ENCODE measurements around the gene HAUS2. TPM values are rescaled to one million over a fixed set of nuclear protein-coding genes. Genes with fewer than 3 reads are reported as not detected.

HAUS2 gene
- total and polyA plus RNA-seq, 10 of the 15 experiments (the other 5 are each of a cell fraction or from before 2014, with no cell fraction given) = 28.7 to 59.3 (median 40.6) TPM

DNA sequence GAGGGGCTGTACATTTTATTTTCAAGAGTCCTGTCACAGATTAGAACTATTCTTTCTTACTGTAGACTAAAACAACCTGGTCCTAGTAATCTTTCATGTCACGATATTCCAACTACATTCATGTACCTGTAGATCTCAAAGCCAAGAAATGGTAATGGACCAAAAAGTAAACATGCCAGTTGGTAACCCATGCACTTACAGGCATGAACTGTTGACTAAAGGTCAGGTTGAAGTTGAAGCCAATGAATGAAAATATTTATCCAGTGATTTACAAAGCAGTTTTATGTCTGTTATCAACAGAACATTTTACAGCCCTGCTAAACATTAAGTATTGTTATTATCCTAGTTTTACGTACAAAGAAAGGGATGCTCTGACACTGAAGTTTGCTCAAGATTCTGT lies 25.3 kb upstream of the HAUS2 start (continued):
- no peak for TF ChIP-seq CUX1 (IDR thresholded peaks at IDR 0.05; ENCODE audit: insufficient replicate concordance, low read depth, low read length)
- TF ChIP-seq GATAD2B (conservative IDR thresholded peaks at IDR 0.05; ENCODE audit: low read depth) = no peak
- TF ChIP-seq ZSCAN29 (IDR thresholded peaks at IDR 0.05) = no peak
- TF ChIP-seq NR2C1 (IDR thresholded peaks at IDR 0.05) = no peak
- no peak for TF ChIP-seq ATF3 (IDR thresholded peaks at IDR 0.05; ENCODE audit: borderline replicate concordance, extremely low read depth, low read depth, low read length)
- TF ChIP-seq CBX3 (IDR thresholded peaks at IDR 0.05; ENCODE audit: borderline replicate concordance, low read depth) = no peak
- no peak for TF ChIP-seq SMAD5 (IDR thresholded peaks at IDR 0.05; ENCODE audit: low read depth)
- TF ChIP-seq, protein P1, sequence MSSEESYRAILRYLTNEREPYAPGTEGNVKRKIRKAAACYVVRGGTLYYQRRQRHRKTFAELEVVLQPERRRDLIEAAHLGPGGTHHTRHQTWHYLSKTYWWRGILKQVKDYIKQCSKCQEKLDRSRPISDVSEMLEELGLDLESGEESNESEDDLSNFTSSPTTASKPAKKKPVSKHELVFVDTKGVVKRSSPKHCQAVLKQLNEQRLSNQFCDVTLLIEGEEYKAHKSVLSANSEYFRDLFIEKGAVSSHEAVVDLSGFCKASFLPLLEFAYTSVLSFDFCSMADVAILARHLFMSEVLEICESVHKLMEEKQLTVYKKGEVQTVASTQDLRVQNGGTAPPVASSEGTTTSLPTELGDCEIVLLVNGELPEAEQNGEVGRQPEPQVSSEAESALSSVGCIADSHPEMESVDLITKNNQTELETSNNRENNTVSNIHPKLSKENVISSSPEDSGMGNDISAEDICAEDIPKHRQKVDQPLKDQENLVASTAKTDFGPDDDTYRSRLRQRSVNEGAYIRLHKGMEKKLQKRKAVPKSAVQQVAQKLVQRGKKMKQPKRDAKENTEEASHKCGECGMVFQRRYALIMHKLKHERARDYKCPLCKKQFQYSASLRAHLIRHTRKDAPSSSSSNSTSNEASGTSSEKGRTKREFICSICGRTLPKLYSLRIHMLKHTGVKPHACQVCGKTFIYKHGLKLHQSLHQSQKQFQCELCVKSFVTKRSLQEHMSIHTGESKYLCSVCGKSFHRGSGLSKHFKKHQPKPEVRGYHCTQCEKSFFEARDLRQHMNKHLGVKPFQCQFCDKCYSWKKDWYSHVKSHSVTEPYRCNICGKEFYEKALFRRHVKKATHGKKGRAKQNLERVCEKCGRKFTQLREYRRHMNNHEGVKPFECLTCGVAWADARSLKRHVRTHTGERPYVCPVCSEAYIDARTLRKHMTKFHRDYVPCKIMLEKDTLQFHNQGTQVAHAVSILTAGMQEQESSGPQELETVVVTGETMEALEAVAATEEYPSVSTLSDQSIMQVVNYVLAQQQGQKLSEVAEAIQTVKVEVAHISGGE (CRISPR knock-in tag; IDR thresholded peaks at IDR 0.05) = no peak
- no peak for TF ChIP-seq TCF3 (IDR thresholded peaks at IDR 0.05; ENCODE audit: borderline replicate concordance, insufficient read depth, low read depth, low read length)
- TF ChIP-seq RCOR1 (conservative IDR thresholded peaks at IDR 0.05; ENCODE audit: low read depth, low read length) = no peak
- no peak for TF ChIP-seq HSF1 (IDR thresholded peaks at IDR 0.05; ENCODE audit: low read depth, low read length)
